SU-DHL-6 (cell line): ENCODE results near the gene INO80B.
"Not testable (repeated sequence)": the region's sequence is repeated elsewhere in the genome, so short reads cannot be mapped to it uniquely, and the experiment has no call there.

ENCODE experiments used
- H2AFZ ChIP-seq: fragments of 200-600 bp; sonication (generic); 2 replicates; pipeline ENCODE4 v1.6.1; 2014; ENCODE audit warnings: low read depth, mild to moderate bottlenecking, moderate library complexity, mixed read lengths, antibody characterized with exemption, low read length; ENCODE audit not compliant: severe bottlenecking
- H3F3A ChIP-seq: fragments of 200-600 bp; shearing (Covaris generic); 2 replicates; pipeline ENCODE4 v1.6.0; 2016; ENCODE audit warnings: antibody characterized with exemption, mild to moderate bottlenecking; ENCODE audit not compliant: insufficient read depth
- H3K27ac ChIP-seq: fragments of 200-600 bp; sonication (generic); 2 replicates; pipeline ENCODE4 v1.5.1; 2016; ENCODE audit warnings: low read depth, mild to moderate bottlenecking, low read length, moderate library complexity, mixed read lengths
- H3K27me3 ChIP-seq: fragments of 200-600 bp; sonication (generic), shearing (Covaris generic); 2 replicates; pipeline ENCODE4 v1.6.0; 2014; ENCODE audit warnings: mild to moderate bottlenecking, low read length
- H3K36me3 ChIP-seq: fragments of 200-600 bp; sonication (generic); 2 replicates; pipeline ENCODE4 v1.6.1; 2014; ENCODE audit warnings: mild to moderate bottlenecking, low read length, mixed read lengths
- H3K4me2 ChIP-seq: fragments of 300-600, 200-600 bp; shearing (Covaris generic), sonication (generic); 2 replicates; pipeline ENCODE4 v1.6.0; 2014; ENCODE audit warnings: low read length, low read depth, mild to moderate bottlenecking; ENCODE audit not compliant: poor library complexity, severe bottlenecking
- H3K4me3 ChIP-seq: fragments of 200-600 bp; sonication (generic); 2 replicates; pipeline ENCODE4 v1.5.1; 2014; ENCODE audit warnings: antibody characterized with exemption, low read length, mild to moderate bottlenecking, mixed read lengths; ENCODE audit not compliant: insufficient read depth, poor library complexity, severe bottlenecking
- H3K79me2 ChIP-seq: fragments of 200-600 bp; sonication (generic); 2 replicates; pipeline ENCODE4 v1.6.1; 2014; ENCODE audit warnings: mild to moderate bottlenecking, low read length, moderate library complexity; ENCODE audit not compliant: insufficient read depth
- H3K9ac ChIP-seq: fragments of 200-600 bp; sonication (generic); 2 replicates; pipeline ENCODE4 v1.7.0; 2014; ENCODE audit warnings: mild to moderate bottlenecking, low read length
- H3K9me2 ChIP-seq: fragments of 200-600 bp; sonication (generic); replicated peaks from 2 replicates; pipeline ENCODE4 v1.6.1; 2014; ENCODE audit warnings: low read length; ENCODE audit not compliant: insufficient read depth
- H3K9me3 ChIP-seq: fragments of 200-600 bp; sonication (generic); 2 replicates; pipeline ENCODE4 v1.6.1; 2014; ENCODE audit warnings: low read length, mixed read lengths; ENCODE audit not compliant: insufficient read depth
- H4K20me1 ChIP-seq: fragments of 200-600 bp; sonication (generic); 2 replicates; pipeline ENCODE4 v1.6.1; 2014; ENCODE audit warnings: low read depth, mild to moderate bottlenecking, antibody characterized with exemption, low read length, moderate library complexity, mixed read lengths
- EZH2phosphoT487 ChIP-seq: fragments of 200-600 bp; sonication (generic), shearing (Covaris generic); conservative IDR thresholded peaks from 2 replicates; pipeline ENCODE4 v1.6.1; 2018; ENCODE audit warnings: mild to moderate bottlenecking, antibody characterized with exemption, low read length, moderate library complexity, mixed read lengths
- TF ChIP-seq, protein P1 (sequence below): fragments of 200-600 bp; sonication (generic); IDR thresholded peaks from one replicate; pipeline ENCODE4 v1.5.1; 2017; ENCODE audit warnings: antibody characterized with exemption, mild to moderate bottlenecking, low read length, moderate library complexity; ENCODE audit not compliant: insufficient read depth, poor library complexity, severe bottlenecking

The INO80B gene

DNA sequence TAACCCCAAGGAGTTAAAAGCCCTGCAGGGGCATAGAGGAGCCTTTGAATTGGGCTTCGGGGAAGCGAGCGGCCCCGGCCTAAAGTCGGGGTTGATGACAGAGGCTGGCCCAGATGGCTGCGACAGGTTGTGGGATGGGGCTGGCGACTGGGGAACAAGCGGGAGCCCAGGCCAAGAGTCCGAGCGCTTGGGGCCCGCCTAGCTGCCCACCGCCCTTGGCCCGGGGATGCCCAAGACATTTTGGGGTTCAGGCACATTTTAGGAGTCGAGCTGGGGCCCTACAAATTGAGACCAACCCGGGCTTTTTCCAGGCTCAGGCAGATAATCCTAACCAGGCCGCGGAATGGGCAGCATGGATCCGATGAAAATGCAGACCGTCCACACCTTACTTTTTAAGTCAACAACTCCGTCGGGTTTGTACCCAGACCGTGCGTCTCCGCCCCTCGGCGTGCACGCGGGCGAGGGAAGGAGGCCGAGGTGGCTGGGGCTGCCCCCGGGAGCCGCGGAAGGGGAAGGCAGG is 13.7 kb upstream of the INO80B start:
- H2AFZ ChIP-seq: no peak overlapping the region
- no peak overlapping the region for H3K4me3 ChIP-seq
- H3K4me2 ChIP-seq: no peak overlapping the region

DNA sequence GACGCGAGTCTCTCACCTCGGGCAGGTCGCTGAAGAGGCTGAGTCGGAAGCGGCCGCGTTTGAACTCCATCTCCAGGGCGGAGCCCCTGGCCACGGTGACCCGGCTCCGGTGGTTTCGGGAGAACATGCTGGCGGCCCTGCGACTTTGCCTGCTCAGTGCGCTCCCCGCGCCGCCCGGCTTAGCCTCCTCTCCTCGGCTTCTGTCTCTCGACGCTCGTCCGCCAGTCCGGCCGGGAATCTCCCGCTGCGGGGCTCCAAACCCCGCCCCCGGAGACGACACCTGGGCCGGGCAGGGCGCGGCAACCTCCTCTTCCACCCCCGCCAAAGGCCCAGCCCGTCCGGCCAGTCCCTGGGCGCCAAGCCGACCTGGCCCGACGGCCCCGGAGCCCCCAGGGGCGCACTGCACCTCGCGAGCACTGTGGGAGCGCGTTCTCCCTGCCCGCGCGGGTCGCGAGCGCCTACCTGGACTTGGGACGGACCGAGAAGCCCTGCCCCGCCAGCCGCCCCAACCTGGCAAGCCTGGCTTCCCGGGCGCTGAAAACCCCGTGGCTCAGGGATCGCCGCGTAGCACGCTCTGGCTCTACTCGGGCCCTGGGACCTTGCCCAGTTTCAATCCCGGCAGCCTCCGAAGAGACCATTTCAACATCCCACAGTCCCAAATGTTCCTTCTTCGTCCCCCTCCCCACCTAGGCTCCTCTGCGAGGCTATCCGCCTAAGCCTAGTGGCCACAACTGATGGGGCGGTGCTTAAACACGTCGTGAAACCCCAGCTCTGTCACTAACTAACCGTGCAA is 13.0 kb upstream of the INO80B start, which contains the start of gene RTKN:
Gene RTKN, minus strand, starts transcription at position 248 of the 793 bp plus-strand sequence. Its CDS starts 121 bp downstream, at position 127.
- H2AFZ ChIP-seq: no peak within 1 kb of the TSS
- no peak for TF ChIP-seq EZH2phosphoT487
- TF ChIP-seq, protein P1, sequence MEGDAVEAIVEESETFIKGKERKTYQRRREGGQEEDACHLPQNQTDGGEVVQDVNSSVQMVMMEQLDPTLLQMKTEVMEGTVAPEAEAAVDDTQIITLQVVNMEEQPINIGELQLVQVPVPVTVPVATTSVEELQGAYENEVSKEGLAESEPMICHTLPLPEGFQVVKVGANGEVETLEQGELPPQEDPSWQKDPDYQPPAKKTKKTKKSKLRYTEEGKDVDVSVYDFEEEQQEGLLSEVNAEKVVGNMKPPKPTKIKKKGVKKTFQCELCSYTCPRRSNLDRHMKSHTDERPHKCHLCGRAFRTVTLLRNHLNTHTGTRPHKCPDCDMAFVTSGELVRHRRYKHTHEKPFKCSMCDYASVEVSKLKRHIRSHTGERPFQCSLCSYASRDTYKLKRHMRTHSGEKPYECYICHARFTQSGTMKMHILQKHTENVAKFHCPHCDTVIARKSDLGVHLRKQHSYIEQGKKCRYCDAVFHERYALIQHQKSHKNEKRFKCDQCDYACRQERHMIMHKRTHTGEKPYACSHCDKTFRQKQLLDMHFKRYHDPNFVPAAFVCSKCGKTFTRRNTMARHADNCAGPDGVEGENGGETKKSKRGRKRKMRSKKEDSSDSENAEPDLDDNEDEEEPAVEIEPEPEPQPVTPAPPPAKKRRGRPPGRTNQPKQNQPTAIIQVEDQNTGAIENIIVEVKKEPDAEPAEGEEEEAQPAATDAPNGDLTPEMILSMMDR: no peak
- H3K9ac ChIP-seq: no peak within 1 kb of the TSS
- no peak within 1 kb of the TSS for H3K4me2 ChIP-seq
- no peaks in the 10 kb centered on the region for H3K9me3 ChIP-seq
- H4K20me1 ChIP-seq: no peaks in the 10 kb centered on the region
- H3K36me3 ChIP-seq: no peaks in the 10 kb centered on the region
- H3F3A ChIP-seq: no peaks in the 10 kb centered on the region
- H3K9me2 ChIP-seq: no peaks in the 10 kb centered on the region
- no peaks in the 10 kb centered on the region for H3K27me3 ChIP-seq
- H3K79me2 ChIP-seq: no peaks in the 10 kb centered on the region
- no peak within 1 kb of the TSS for H3K27ac ChIP-seq
- no peak within 1 kb of the TSS for H3K4me3 ChIP-seq

More for the DNA sequence above, 13.7 kb upstream of the INO80B start:
- Histone ChIP-seq H3K79me2 (no peaks in the 10 kb centered on the region), H4K20me1 (no peaks in the 10 kb centered on the region), H3F3A (no peaks in the 10 kb centered on the region), H3K27ac (no peak overlapping the region), H3K27me3 (no peaks in the 10 kb centered on the region), H3K9ac (no peak overlapping the region), H3K9me3 (no peaks in the 10 kb centered on the region), H3K9me2 (no peaks in the 10 kb centered on the region), H3K36me3 (no peaks in the 10 kb centered on the region)
- TF ChIP-seq, protein P1: no peak
- TF ChIP-seq EZH2phosphoT487: no peak

DNA sequence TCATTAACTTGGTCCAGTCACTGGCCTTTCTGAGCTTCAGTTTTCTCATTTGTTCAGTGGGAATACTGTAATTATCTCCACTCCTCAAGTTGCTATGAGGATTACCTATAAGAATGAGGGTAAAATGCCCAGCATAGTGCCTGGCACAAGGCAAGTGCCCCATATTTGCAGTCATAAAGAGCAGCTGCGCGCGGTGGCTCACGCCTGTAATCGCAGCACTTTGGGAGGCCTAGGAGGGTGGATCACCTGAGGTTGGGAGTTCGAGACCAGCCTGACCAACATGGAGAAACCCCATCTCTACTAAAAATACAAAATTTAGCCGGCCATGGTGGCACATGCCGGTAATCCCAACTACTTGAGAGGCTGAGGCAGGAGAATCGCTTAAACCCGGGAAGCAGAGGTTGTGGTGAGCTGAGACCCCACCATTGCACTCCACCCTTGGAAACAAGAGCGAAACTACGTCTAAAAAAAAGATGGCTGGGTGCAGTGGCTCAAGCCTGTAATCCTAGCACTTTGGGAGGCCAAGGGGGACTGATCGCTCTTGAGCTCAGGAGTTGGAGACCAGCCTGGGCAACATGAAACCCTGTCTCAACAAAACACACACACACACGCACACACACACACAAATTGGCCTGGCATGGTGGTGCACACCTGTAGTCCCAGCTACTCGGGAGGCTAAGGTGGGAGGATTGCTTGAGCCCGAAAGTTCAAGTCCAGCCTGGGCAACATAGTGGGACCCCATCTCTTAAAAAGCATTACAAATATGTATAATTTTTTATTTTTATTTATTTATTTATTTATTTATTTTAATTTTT is 12.2 kb upstream of the INO80B start:
- H3K9me2 ChIP-seq, H3K79me2 ChIP-seq, H3K4me2 ChIP-seq, H3K27me3 ChIP-seq, H3K9ac ChIP-seq, H4K20me1 ChIP-seq, H2AFZ ChIP-seq, H3K9me3 ChIP-seq, H3K4me3 ChIP-seq, H3K27ac ChIP-seq, H3F3A ChIP-seq, H3K36me3 ChIP-seq: not testable (repeated sequence)
